GM21526 (cell line): ENCODE results near the gene KLRC3.
"Not testable (repeated sequence)": the region's sequence is repeated elsewhere in the genome, so short reads cannot be mapped to it uniquely, and the experiment has no call there.

Source experiments
- ATAC-seq: cut with Tn5 transposase; IDR thresholded peaks from one replicate; pipeline ENCODE4 v1.9.1; 2021; ENCODE audit warnings: moderate library complexity; ENCODE audit not compliant: unreplicated experiment, low FRiP score

The KLRC3 gene

GRCh38 chr12:10404798-10405197 is 15.6 kb downstream of the KLRC3 start:
- ATAC-seq: no peak

GRCh38 chr12:10400829-10401228 is 19.6 kb downstream of the KLRC3 start:
- no peak for ATAC-seq

- no peak for ATAC-seq
Observed at GRCh38 chr12:10398168-10398567, 22.2 kb downstream of the KLRC3 start.

GRCh38 chr12:10397296-10397695 is 23.1 kb downstream of the KLRC3 start:
- no peak for ATAC-seq

DNA sequence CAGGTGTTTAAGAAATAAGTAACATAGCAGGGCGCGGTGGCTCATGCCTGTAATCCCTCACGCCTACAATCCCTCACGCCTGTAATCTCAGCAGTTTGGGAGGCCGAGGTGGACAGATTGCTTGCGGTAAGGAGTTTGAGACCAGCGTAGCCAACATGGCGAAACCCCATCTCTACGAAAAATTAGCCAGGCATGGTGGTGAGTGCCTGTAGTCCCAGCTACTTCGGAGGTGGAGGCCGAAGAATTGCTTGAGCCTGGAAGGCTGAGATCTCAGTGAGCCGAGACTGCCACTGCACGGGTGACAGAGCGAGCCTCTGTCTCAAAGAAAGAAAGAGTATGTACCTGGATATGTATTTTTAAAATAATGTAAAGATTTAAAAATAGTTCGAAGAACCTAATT is 24.2 kb downstream of the KLRC3 start:
- ATAC-seq: not testable (repeated sequence)

GRCh38 chr12:10395390-10395998 is 24.9 kb downstream of the KLRC3 start:
- ATAC-seq: peak; percentile 90

DNA sequence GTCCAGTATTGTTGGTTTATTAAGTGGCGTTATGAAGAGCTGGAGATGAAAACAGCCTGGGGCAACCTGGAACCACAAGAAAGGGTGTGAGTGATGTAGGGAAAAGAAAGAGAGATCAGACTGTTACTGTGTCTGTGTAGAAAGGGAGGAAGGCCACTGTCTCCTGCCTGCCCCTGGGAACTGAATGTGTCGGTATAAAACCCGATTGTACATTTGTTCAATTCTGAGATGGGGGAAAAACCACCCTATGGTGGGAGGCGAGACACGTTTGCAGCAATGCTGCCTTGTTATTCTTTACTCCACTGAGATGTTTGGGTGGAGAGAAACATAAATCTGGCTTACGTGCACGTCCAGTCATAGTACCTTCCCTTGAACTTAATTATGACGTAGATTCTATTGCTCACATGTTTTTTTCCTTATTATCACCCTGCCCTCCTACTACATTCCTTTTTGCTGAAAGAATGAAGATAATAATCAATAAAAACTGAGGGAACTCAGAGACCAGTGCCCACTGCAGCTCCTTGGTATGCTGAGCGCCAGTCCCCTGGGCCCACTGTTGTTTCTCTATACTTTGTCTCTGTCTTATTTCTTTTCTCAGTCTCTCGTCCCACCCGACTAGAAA is 25.8 kb downstream of the KLRC3 start:
- not testable (repeated sequence) for ATAC-seq

- ATAC-seq: no peak
Observed at GRCh38 chr12:10393291-10393690, 27.1 kb downstream of the KLRC3 start.

GRCh38 chr12:10392394-10392930 is 27.9 kb downstream of the KLRC3 start:
- ATAC-seq: no peak

DNA sequence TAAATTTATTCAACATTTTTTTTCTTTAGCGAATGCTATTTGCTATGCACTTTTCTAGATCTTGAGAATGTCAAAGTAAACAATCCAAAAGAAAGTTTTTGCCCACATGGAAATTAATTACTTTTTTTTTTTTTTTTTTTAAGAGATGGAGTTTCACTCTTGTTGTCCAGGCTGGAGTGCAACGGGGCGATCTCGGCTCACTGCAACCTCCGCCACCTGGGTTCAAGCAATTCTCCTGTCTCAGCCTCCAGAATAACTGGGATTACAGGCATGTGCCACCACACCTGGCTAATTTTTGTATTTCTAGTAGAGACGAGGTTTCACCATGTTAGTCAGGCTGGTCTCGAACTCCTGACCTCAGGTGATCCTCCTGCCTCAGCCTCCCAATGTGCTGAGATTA is 29.4 kb downstream of the KLRC3 start:
- not testable (repeated sequence) for ATAC-seq

DNA sequence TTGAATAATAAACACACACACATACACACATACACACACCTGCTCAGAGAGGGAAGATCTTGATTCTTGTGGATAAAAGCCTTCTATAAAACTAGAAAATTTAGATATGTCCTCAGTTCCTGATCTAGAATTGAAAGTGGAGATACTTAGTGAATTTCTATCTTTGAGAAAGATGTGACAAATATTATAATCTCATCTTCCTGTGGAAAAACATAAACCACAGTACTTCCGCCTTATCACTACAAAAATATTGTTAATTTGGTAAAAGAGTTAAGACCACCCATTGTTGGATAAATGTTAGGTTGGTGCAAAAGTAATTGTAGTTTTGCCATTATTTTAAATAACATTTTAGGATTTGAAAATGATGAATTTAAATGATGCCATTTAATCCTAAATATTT is 30.5 kb downstream of the KLRC3 start, which contains the start of gene KLRK1:
KLRK1 (minus strand) TSS at position 138 of the 400 bp plus-strand sequence. CDS start 1,231 bp downstream, outside the sequence.
- ATAC-seq: no peak

DNA sequence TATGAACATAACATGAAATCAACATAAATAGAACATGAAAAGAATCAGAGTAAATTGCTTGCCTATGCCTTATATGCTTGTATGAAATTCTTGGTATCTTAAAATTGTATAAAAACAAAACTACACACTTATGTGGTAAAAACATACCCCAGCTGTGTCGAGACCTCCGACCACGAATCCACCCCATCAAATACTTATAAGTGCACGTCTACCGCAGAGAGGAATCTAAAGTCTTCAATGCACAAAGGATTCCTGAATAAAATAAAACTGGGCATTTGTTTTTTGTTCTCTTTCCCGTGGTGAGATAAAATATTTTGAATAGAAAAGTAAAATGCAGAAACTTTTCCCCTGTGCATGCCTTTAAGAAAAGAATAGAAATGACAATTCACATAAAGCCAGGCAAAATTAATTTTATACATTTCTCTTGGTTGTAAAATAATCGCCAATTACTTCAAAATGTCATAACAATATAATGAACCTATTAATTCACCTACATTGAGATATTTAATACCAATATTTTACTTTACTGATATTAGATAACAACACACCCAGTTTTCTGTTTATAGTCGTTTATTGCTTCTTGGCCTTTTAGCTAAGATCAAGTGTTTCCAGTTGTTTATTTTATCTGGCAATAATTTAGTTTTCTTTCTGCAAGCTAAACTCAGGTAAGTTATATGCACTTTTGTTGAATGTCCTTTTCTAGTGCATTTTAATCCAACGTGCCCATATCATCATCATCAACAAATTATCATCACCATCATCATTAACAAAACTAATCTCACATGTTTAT is 31.6 kb downstream of the KLRC3 start:
- no peak for ATAC-seq

GRCh38 chr12:10387498-10387897 is 32.9 kb downstream of the KLRC3 start:
- not testable (repeated sequence) for ATAC-seq

DNA sequence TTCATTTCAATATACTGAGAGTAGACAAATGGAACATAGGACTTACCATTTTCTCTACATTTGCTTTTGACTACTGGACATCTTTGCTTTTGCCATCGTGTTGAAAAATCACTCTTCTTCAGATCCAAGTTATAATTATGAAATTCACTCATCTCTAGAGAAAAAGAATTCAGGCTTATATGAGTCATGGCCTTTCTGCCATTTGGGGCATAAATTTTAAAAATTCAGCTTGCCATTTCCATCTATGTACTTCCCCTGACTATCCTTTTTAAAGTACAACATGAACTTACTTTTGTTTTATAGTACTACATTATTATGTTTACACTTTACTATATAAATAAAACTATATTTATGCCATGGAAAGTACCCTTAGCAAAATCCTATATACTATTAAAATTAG is 33.5 kb downstream of the KLRC3 start:
- no peak for ATAC-seq

- no peak for ATAC-seq
Observed at GRCh38 chr12:10385166-10385613, 35.2 kb downstream of the KLRC3 start.

GRCh38 chr12:10384191-10384590 is 36.2 kb downstream of the KLRC3 start:
- no peak for ATAC-seq

GRCh38 chr12:10381928-10382628 is 38.3 kb downstream of the KLRC3 start:
- ATAC-seq: no peak

- ATAC-seq: not testable (repeated sequence)
Observed at GRCh38 chr12:10378737-10379136, 41.7 kb downstream of the KLRC3 start.

- no peak for ATAC-seq
Observed at GRCh38 chr12:10374624-10375018, 45.8 kb downstream of the KLRC3 start.

DNA sequence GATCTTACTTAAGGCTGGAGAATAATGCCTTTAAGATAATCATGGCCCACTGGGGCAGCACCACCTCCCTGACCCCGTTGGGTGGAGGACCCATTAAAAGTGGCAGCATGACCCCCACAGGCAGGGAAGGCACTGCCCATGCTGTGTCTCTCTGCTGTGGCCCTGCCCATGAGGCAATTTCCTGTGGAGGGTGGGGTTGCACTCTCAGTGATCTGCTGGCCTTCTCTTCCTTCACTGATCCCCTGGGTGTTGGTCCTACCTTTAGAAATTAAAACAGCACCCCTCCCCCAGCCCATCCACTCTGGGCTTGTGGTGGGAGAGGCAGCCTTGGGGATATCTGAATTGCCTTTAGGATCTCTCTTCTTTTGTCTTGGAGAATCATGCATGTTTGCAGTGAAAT is 47.8 kb downstream of the KLRC3 start:
- ATAC-seq: no peak
